Measurements from ENCODE around the gene FMNL2.
"Not testable (repeated sequence)": the region's sequence is repeated elsewhere in the genome, so short reads cannot be mapped to it uniquely, and the experiment has no call there.

The FMNL2 gene

GRCh38 chr2:152473151-152473857, 138.3 kb downstream of the FMNL2 start:
- DNase-seq (ENCODE audit: low spot score) = no peak

- not testable (repeated sequence) for DNase-seq (ENCODE audit: low spot score)
Observed at GRCh38 chr2:152474523-152474922, 139.5 kb downstream of the FMNL2 start.

GRCh38 chr2:152475982-152476381, 141.0 kb downstream of the FMNL2 start:
- no peak for DNase-seq (ENCODE audit: low spot score)

- DNase-seq (ENCODE audit: low spot score) = no peak
Observed at GRCh38 chr2:152477347-152478092, 142.5 kb downstream of the FMNL2 start.

- DNase-seq (ENCODE audit: low spot score) = no peak
Observed at GRCh38 chr2:152479282-152479681, 144.3 kb downstream of the FMNL2 start.

- no peak for DNase-seq (ENCODE audit: low spot score)
Observed at GRCh38 chr2:152480821-152481399, 145.9 kb downstream of the FMNL2 start.

GRCh38 chr2:152481881-152482583, 147.1 kb downstream of the FMNL2 start:
- DNase-seq (ENCODE audit: low spot score) = peak; percentile 47

GRCh38 chr2:152483276-152484063, 148.5 kb downstream of the FMNL2 start:
- DNase-seq (ENCODE audit: low spot score) = no peak

- DNase-seq (ENCODE audit: low spot score) = peak; percentile 23
Observed at GRCh38 chr2:152485954-152486736, 151.2 kb downstream of the FMNL2 start.

- DNase-seq (ENCODE audit: low spot score) = no peak
Observed at GRCh38 chr2:152486737-152487400, 151.9 kb downstream of the FMNL2 start.

GRCh38 chr2:152488075-152488474, 153.1 kb downstream of the FMNL2 start:
- no peak for DNase-seq (ENCODE audit: low spot score)

- DNase-seq (ENCODE audit: low spot score) = no peak
Observed at GRCh38 chr2:152489364-152489763, 154.4 kb downstream of the FMNL2 start.

GRCh38 chr2:152490686-152491455, 155.9 kb downstream of the FMNL2 start:
- no peak for DNase-seq (ENCODE audit: low spot score)

GRCh38 chr2:152492131-152492530, 157.2 kb downstream of the FMNL2 start:
- DNase-seq (ENCODE audit: low spot score) = no peak

GRCh38 chr2:152492911-152493310, 157.9 kb downstream of the FMNL2 start:
- no peak for DNase-seq (ENCODE audit: low spot score)

- DNase-seq (ENCODE audit: low spot score) = no peak
Observed at GRCh38 chr2:152493417-152493816, 158.4 kb downstream of the FMNL2 start.

GRCh38 chr2:152493945-152494528, 159.1 kb downstream of the FMNL2 start:
- no peak for DNase-seq (ENCODE audit: low spot score)

GRCh38 chr2:152496371-152496770, 161.4 kb downstream of the FMNL2 start:
- DNase-seq (ENCODE audit: low spot score) = no peak

- DNase-seq (ENCODE audit: low spot score) = no peak
Observed at GRCh38 chr2:152497481-152498052, 162.6 kb downstream of the FMNL2 start.
